HEK293 (cell line): ENCODE measurements around the gene ITGB1BP1.

Source experiments
- PRDM10 ChIP-seq: fragments of 450-650 bp; formaldehyde crosslinking; IDR thresholded peaks from 2 replicates; pipeline ENCODE4 v1.5.1; 2016; ENCODE audit warnings: missing biosample characterization, missing genetic modification characterization
- ZNF169 ChIP-seq: fragments of 450-650 bp; formaldehyde crosslinking; IDR thresholded peaks from 2 replicates; pipeline ENCODE4 v1.5.1; 2016; ENCODE audit warnings: missing biosample characterization, missing genetic modification characterization
- ZNF274 ChIP-seq, 2 experiments: fragments of 200-500 bp in 1 of 2; fragments of 450-650 bp in 1 of 2; sonication (Bioruptor generic) in 1 of 2; formaldehyde crosslinking in 1 of 2; IDR thresholded peaks; 2 replicates each; pipeline versions ENCODE4 v1.5.1 to v1.6.1; 2014 to 2016; ENCODE audit warnings: borderline replicate concordance in 1 of 2, inconsistent platforms in 1 of 2, low read length in 1 of 2, missing biosample characterization in 1 of 2, missing genetic modification characterization in 1 of 2
- ZNF701 ChIP-seq: fragments of 450-650 bp; formaldehyde crosslinking; IDR thresholded peaks from 2 replicates; pipeline ENCODE4 v1.5.1; 2016; ENCODE audit warnings: missing biosample characterization, missing genetic modification characterization
- TF ChIP-seq, protein P1 (sequence below): fragments of 450-650 bp; formaldehyde crosslinking; IDR thresholded peaks from 2 replicates; pipeline ENCODE4 v1.5.1; 2016; ENCODE audit warnings: missing biosample characterization, missing genetic modification characterization

DNA sequence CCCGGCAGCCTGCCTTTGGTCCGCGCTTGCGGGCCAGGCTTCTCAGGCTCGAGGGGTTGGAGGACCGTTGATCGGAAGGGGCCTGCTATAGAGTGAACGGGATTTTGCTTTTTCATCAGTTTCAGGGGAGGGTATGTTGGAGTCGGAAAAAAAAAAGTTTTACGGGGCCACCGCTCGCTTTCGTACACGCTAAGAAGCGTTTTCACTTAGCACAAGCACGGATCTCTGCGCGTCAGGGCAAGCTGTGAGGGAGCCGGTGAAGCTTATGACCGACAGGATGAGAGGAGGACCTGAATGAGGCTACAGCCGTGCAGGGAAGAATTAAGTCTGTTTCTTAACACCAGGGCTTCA lies 569 bp upstream of the ITGB1BP1 start:
- TF ChIP-seq ZNF274 (IDR thresholded peaks at IDR 0.05; ENCODE audit: low read length): no peak
- TF ChIP-seq ZNF274 (tag by site-specific recombination; IDR thresholded peaks at IDR 0.05; ENCODE audit: borderline replicate concordance): no peak
- TF ChIP-seq PRDM10 (tag by site-specific recombination): no peak
- no peak for TF ChIP-seq ZNF169 (tag by site-specific recombination)
- no peak for TF ChIP-seq ZNF701
- TF ChIP-seq, protein P1, sequence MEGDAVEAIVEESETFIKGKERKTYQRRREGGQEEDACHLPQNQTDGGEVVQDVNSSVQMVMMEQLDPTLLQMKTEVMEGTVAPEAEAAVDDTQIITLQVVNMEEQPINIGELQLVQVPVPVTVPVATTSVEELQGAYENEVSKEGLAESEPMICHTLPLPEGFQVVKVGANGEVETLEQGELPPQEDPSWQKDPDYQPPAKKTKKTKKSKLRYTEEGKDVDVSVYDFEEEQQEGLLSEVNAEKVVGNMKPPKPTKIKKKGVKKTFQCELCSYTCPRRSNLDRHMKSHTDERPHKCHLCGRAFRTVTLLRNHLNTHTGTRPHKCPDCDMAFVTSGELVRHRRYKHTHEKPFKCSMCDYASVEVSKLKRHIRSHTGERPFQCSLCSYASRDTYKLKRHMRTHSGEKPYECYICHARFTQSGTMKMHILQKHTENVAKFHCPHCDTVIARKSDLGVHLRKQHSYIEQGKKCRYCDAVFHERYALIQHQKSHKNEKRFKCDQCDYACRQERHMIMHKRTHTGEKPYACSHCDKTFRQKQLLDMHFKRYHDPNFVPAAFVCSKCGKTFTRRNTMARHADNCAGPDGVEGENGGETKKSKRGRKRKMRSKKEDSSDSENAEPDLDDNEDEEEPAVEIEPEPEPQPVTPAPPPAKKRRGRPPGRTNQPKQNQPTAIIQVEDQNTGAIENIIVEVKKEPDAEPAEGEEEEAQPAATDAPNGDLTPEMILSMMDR: no peak
